Liver (tissue), 9 donors: ENCODE results near the gene HEATR5A. TPM values are rescaled to one million over a fixed set of nuclear protein-coding genes. Genes with fewer than 3 reads are reported as not detected.
A peak's percentile ranks its signal among the peaks of the same experiment; 100 is the strongest.

ENCODE experiments used
- DNase-seq: peaks from one replicate; pipeline ENCODE4 v3.0.0-alpha.2; 2017; ENCODE audit warnings: low spot score
- H3K27ac ChIP-seq, 2 donors: one replicate each; pipeline ENCODE4 v1.7.0; 2013; ENCODE audit warnings: inconsistent platforms in 2 of 2, low read length in 2 of 2, control low read depth in 1 of 2, low read depth in 1 of 2, mild to moderate bottlenecking in 1 of 2
- H3K27me3 ChIP-seq, 4 donors: one replicate each; pipeline versions ENCODE4 v1.6.1 to v1.7.0; 2013; ENCODE audit warnings: low read length in 3 of 4, inconsistent platforms in 1 of 4, mild to moderate bottlenecking in 1 of 4, moderate library complexity in 1 of 4; ENCODE audit not compliant: control insufficient read depth in 4 of 4, insufficient read depth in 4 of 4
- H3K36me3 ChIP-seq, 4 donors: one replicate each; pipeline versions ENCODE4 v1.6.1 to v1.7.0; 2013; ENCODE audit warnings: low read length in 3 of 4, mild to moderate bottlenecking in 3 of 4, low read depth in 1 of 4, moderate library complexity in 1 of 4; ENCODE audit not compliant: control insufficient read depth in 4 of 4, insufficient read depth in 3 of 4
- H3K4me1 ChIP-seq, 4 donors: one replicate each; pipeline versions ENCODE4 v1.6.1 to v1.7.0; 2013; ENCODE audit warnings: low read length in 3 of 4, mild to moderate bottlenecking in 3 of 4, moderate library complexity in 1 of 4; ENCODE audit not compliant: control insufficient read depth in 4 of 4, insufficient read depth in 4 of 4
- H3K4me3 ChIP-seq, 3 donors: one replicate each; pipeline versions ENCODE4 v1.6.1 to v1.7.0; 2013; ENCODE audit warnings: low read length in 3 of 3, control low read depth in 1 of 3, low read depth in 1 of 3, mild to moderate bottlenecking in 1 of 3
- H3K9ac ChIP-seq, 2 donors: one replicate each; pipeline ENCODE4 v1.7.0; 2013; ENCODE audit warnings: low read length in 2 of 2, mild to moderate bottlenecking in 2 of 2, moderate library complexity in 2 of 2, control low read depth in 1 of 2, low read depth in 1 of 2
- H3K9me3 ChIP-seq, 4 donors: one replicate each; pipeline versions ENCODE4 v1.6.1 to v1.7.0; 2013; ENCODE audit warnings: low read length in 3 of 4; ENCODE audit not compliant: control insufficient read depth in 4 of 4
- EGR1 ChIP-seq, 2 donors: IDR thresholded peaks; 2 replicates each; pipeline ENCODE4 v1.6.1; 2016 to 2018; ENCODE audit warnings: antibody characterized with exemption in 2 of 2, low read depth in 2 of 2
- FOXA1 ChIP-seq: IDR thresholded peaks from 2 replicates; pipeline ENCODE4 v1.6.1; 2016; ENCODE audit warnings: antibody characterized with exemption
- FOXA2 ChIP-seq: IDR thresholded peaks from 2 replicates; pipeline ENCODE4 v1.6.1; 2016; ENCODE audit warnings: antibody characterized with exemption
- GABPA ChIP-seq, 2 donors: IDR thresholded peaks in 1 of 2; conservative IDR thresholded peaks in 1 of 2; 2 replicates each; pipeline ENCODE4 v1.6.1; 2016; ENCODE audit warnings: antibody characterized with exemption in 2 of 2, mild to moderate bottlenecking in 1 of 2, moderate library complexity in 1 of 2
- HNF4A ChIP-seq, 2 donors: conservative IDR thresholded peaks; 2 replicates each; pipeline ENCODE4 v1.6.1; 2016; ENCODE audit warnings: antibody characterized with exemption in 2 of 2, mild to moderate bottlenecking in 2 of 2
- HNF4G ChIP-seq: IDR thresholded peaks from 2 replicates; pipeline ENCODE4 v1.6.1; 2016; ENCODE audit warnings: antibody characterized with exemption
- NR2F2 ChIP-seq: IDR thresholded peaks from 2 replicates; pipeline ENCODE4 v1.6.1; 2016; ENCODE audit warnings: antibody characterized with exemption
- RXRA ChIP-seq, 2 donors: IDR thresholded peaks; 2 replicates each; pipeline ENCODE4 v1.6.1; 2017 to 2018; ENCODE audit warnings: antibody characterized with exemption in 2 of 2, mild to moderate bottlenecking in 1 of 2
- TAF1 ChIP-seq: conservative IDR thresholded peaks from 2 replicates; pipeline ENCODE4 v1.6.1; 2016; ENCODE audit warnings: antibody characterized with exemption, mild to moderate bottlenecking
- YY1 ChIP-seq: IDR thresholded peaks from 2 replicates; pipeline ENCODE4 v1.6.1; 2016; ENCODE audit warnings: antibody characterized with exemption, mild to moderate bottlenecking
- WGBS: extraction: QIAGEN DNeasy Blood & Tissue Kit; methylation state at CpG from one replicate; pipeline ENCODE4 v1.1.7; 2013; 5-methylcytosine and 5-hydroxymethylcytosine counted together
- polyA plus RNA-seq, 2 donors: library from polyadenylated mRNA; stranded (reverse) in 1 of 2; unstranded in 1 of 2; fragments of 200-250 nt in 1 of 2; fragments of >200 nt in 1 of 2; fragmentation: Nextera tagmentation in 1 of 2; extraction: Ambion mirVana in 1 of 2; gene quantifications; one replicate each; pipeline versions ENCODE4 v1.2.1 to v1.2.3, GENCODE V29; 2013 to 2015
- total RNA-seq, 2 donors: library from RNA; depleted of rRNA; stranded (reverse); fragments of >200 nt; gene quantifications; one replicate each; pipeline ENCODE4 v1.2.3, GENCODE V29; 2014
- TF ChIP-seq, protein P1 (sequence below): IDR thresholded peaks from 2 replicates; pipeline ENCODE4 v1.6.1; 2016; ENCODE audit warnings: antibody characterized with exemption, mild to moderate bottlenecking
- TF ChIP-seq, protein P2 (sequence below): IDR thresholded peaks from 2 replicates; pipeline ENCODE4 v1.6.1; 2016; ENCODE audit warnings: antibody characterized with exemption
- TF ChIP-seq, protein P3 (sequence below): IDR thresholded peaks from 2 replicates; pipeline ENCODE4 v1.6.1; 2016; ENCODE audit warnings: antibody characterized with exemption
- donor health status: healthy.
- donor health status: healthy.
- donor health status: healthy.
- donor health status: healthy.
- donor health status: healthy.

The HEATR5A gene
- total and polyA plus RNA-seq, 4 donors: 7.3 to 22.8 (median 10.1) TPM

DNA sequence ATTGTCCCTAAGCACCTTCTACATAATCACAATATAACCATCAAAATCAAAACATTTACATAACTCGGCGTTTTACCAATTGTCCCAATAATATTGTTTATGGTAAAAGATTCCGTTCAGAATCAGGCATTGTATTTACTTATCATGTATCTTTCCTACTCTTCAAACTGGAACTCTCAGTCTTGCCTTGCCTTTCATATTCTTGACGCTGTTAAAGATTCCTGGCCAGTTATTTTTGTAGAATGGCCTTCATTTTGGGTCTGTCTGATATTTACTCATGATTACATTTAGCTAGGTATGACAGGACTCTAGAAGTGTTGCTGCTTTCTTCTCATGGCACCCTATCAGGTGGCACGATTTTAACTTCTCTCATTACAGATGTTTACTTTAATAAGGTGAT, 850 bp upstream of the HEATR5A start:
- WGBS: 91% methylated on average over 5 of the region's 5 CpGs
- H3K36me3 ChIP-seq: no peaks in the 10 kb centered on the region
- no peaks in the 10 kb centered on the region for H3K9me3 ChIP-seq
- H3K4me3 ChIP-seq: no peak overlapping the region
- TF ChIP-seq, protein P1, sequence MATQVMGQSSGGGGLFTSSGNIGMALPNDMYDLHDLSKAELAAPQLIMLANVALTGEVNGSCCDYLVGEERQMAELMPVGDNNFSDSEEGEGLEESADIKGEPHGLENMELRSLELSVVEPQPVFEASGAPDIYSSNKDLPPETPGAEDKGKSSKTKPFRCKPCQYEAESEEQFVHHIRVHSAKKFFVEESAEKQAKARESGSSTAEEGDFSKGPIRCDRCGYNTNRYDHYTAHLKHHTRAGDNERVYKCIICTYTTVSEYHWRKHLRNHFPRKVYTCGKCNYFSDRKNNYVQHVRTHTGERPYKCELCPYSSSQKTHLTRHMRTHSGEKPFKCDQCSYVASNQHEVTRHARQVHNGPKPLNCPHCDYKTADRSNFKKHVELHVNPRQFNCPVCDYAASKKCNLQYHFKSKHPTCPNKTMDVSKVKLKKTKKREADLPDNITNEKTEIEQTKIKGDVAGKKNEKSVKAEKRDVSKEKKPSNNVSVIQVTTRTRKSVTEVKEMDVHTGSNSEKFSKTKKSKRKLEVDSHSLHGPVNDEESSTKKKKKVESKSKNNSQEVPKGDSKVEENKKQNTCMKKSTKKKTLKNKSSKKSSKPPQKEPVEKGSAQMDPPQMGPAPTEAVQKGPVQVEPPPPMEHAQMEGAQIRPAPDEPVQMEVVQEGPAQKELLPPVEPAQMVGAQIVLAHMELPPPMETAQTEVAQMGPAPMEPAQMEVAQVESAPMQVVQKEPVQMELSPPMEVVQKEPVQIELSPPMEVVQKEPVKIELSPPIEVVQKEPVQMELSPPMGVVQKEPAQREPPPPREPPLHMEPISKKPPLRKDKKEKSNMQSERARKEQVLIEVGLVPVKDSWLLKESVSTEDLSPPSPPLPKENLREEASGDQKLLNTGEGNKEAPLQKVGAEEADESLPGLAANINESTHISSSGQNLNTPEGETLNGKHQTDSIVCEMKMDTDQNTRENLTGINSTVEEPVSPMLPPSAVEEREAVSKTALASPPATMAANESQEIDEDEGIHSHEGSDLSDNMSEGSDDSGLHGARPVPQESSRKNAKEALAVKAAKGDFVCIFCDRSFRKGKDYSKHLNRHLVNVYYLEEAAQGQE: no peak
- TF ChIP-seq, protein P2, sequence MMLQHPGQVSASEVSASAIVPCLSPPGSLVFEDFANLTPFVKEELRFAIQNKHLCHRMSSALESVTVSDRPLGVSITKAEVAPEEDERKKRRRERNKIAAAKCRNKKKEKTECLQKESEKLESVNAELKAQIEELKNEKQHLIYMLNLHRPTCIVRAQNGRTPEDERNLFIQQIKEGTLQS: no peak
- TF ChIP-seq, protein P3, sequence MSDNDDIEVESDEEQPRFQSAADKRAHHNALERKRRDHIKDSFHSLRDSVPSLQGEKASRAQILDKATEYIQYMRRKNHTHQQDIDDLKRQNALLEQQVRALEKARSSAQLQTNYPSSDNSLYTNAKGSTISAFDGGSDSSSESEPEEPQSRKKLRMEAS: no peak
- no peak for TF ChIP-seq TAF1
- TF ChIP-seq NR2F2: no peak
- no peak for TF ChIP-seq EGR1 (IDR thresholded peaks at IDR 0.05; ENCODE audit: low read depth in 2 of 2)
- no peak overlapping the region for H3K27ac ChIP-seq
- H3K4me1 ChIP-seq: peaks cover 0 to 16% (median 7%) of the 10 kb centered on the region in 4 donors
- DNase-seq: no peak
- H3K9ac ChIP-seq: no peak overlapping the region
- no peaks in the 10 kb centered on the region for H3K27me3 ChIP-seq

DNA sequence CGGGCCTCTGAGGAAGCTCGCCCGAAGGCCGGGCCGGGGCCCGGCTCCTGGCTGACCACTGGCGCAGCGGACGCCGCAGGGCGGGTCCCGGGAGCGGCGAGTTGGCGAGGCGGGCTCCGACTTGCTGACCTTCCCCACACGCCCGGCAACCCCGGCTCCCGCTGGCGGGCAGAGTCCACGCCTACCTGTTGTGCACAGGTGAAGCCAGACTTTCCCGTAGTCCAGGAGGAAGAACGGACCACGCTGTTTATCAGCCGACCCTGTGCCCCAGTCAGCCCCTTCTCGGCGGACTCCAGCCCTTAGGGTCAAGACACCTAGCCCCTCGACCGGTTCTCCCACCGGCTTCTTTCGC, 407 bp downstream of the HEATR5A start:
- Histone ChIP-seq H3K9me3 (no peaks in the 10 kb centered on the region), H3K4me1 (peaks cover 0 to 16% (median 7%) of the 10 kb centered on the region in 4 donors), H3K27me3 (no peaks in the 10 kb centered on the region), H3K27ac (peak overlapping the region; percentile 86 to 91), H3K36me3 (no peaks in the 10 kb centered on the region), H3K4me3 (peak overlapping the region; percentile 85 to 98 (median 98)), H3K9ac (peak overlapping the region; percentile 83 to 95)
- TF ChIP-seq HNF4G (peak; percentile 16), GABPA (IDR thresholded peaks at IDR 0.05 in 1 of 2, conservative IDR thresholded peaks at IDR 0.05 in 1 of 2) (no peak), TAF1 (no peak), RXRA (IDR thresholded peaks at IDR 0.05) (peak in 1 of 2 donors; percentile 12), YY1 (peak; percentile 11), HNF4A (conservative IDR thresholded peaks at IDR 0.05) (peak; percentile 63 to 64), FOXA2 (no peak), FOXA1 (no peak), NR2F2 (peak; percentile 28)
- TF ChIP-seq, protein P1: peak; percentile 4
- TF ChIP-seq, protein P3: no peak
- TF ChIP-seq, protein P2: no peak
- peak; percentile 74 for DNase-seq
- WGBS: under 1% methylated on average over 33 of the region's 33 CpGs
